ENCODE measurements around the gene SERGEF. TPM values are rescaled to one million over a fixed set of nuclear protein-coding genes. Genes with fewer than 3 reads are reported as not detected.

The SERGEF gene
- total and polyA plus RNA-seq, 2 of the 4 experiments (the other 2 are of a cell fraction), result 12.2 to 18.1 TPM

DNA sequence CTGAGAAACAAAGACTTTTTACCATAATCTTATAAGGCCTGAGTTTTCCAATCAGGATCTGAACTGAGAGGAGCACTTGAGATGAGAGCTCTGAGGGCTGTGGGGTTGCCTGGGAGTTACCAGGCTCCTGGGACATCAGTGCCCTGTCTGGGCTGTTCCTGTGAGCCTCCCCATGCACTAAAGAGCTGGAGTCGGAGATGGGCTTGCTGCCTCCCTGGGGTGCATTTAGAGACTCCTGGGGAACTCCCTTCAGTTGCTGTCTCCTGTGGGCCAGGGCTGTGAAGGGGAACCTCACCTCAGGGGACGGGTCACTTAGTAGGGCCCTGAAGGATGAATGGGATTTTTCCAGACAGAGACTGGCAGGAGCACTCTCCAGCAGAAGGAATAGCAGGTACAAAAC, 244.9 kb downstream of the SERGEF start:
- TF ChIP-seq FOS (IDR thresholded peaks at IDR 0.05; ENCODE audit: low read depth, low read length) (no peak), RCOR1 (IDR thresholded peaks at IDR 0.05; ENCODE audit: insufficient replicate concordance, low read length) (no peak)
- Histone ChIP-seq H2BK20ac (ENCODE audit: low read depth, low read length) (no peak overlapping the region), H3K4me3 (ENCODE audit: insufficient read depth, low read depth, low read length) (no peak overlapping the region), H3K14ac (replicated peaks; ENCODE audit: low read depth, low read length) (no peak overlapping the region), H2AK5ac (ENCODE audit: low read depth, low read length) (no peak overlapping the region), H3K18ac (ENCODE audit: low read depth, low read length) (no peak overlapping the region), H3K4me1 (ENCODE audit: control insufficient read depth, insufficient read depth, low read length) (no peaks in the 10 kb centered on the region), H3K9me1 (ENCODE audit: insufficient read depth, low read length) (no peaks in the 10 kb centered on the region), H2BK15ac (ENCODE audit: low read depth, low read length) (no peak overlapping the region), H3K79me1 (ENCODE audit: low read depth in 1 of 2, low read length in 2 of 2) (no peaks in the 10 kb centered on the region), H2AK9ac (replicated peaks; ENCODE audit: low read depth, low read length, poor library complexity) (no peak overlapping the region), H3K23ac (ENCODE audit: low read depth, low read length) (no peak overlapping the region), H4K8ac (ENCODE audit: low read depth in 2 of 2, low read length in 2 of 2) (no peak overlapping the region), H3K56ac (ENCODE audit: extremely low read depth, insufficient read depth, low read length) (no peak overlapping the region), H3K9ac (ENCODE audit: low read depth, low read length) (no peak overlapping the region), H4K91ac (ENCODE audit: insufficient read depth, low read depth, low read length) (no peak overlapping the region), H2AFZ (replicated peaks; ENCODE audit: low read length, poor library complexity) (no peak overlapping the region), H3K4ac (ENCODE audit: low read depth, low read length) (no peak overlapping the region), H2BK5ac (ENCODE audit: low read depth, low read length, poor library complexity, severe bottlenecking) (no peak overlapping the region), H3K36me3 (ENCODE audit: control insufficient read depth, insufficient read depth, low read length) (no peaks in the 10 kb centered on the region), H3K27me3 (ENCODE audit: control insufficient read depth, insufficient read depth, low read length) (peaks cover 4% of the 10 kb centered on the region; the same call in 1 of the 2 replicates), H4K5ac (ENCODE audit: low read depth, low read length) (no peak overlapping the region), H3K9me3 (ENCODE audit: control insufficient read depth, insufficient read depth, low read length) (no peaks in the 10 kb centered on the region), H2BK120ac (ENCODE audit: low read depth, low read length) (no peak overlapping the region), H3K4me2 (ENCODE audit: low read depth, low read length) (no peak overlapping the region), H3K27ac (ENCODE audit: insufficient read depth, low read length) (no peak overlapping the region), H4K20me1 (ENCODE audit: insufficient read depth, low read length) (no peaks in the 10 kb centered on the region)
- no TSS peak for BruUV-seq (replicated peaks)
- no CpG with 5 or more reads among the region's 2 CpGs for WGBS, 2 experiments (ENCODE audit: extremely low coverage in 2 of 2, insufficient read length in 1 of 2)
- in situ Hi-C loops (cut with MboI; ENCODE audit: low sequenced_read_pairs), result no loop called here
- POLR2A ChIA-PET (ENCODE audit: unreplicated experiment), result no interaction called here
- intact Hi-C loops (cut with micrococcal nuclease), result no loop called here
- CTCF ChIA-PET, result no interaction called here
- DNase-seq (no peak), ATAC-seq (ENCODE audit: low read depth) (no peak)
- dilution Hi-C loops (cut with HindIII; ENCODE audit: low sequenced_read_pairs, unreplicated experiment), result no loop called here

Measured in IMR-90 (cell line).